CD4-positive, alpha-beta T cell treated with Interleukin-12 subunit alpha and Interleukin-12 subunit beta, for 1 hour (primary cell): ENCODE measurements around the gene GGN.
A peak's percentile ranks its signal among the peaks of the same experiment; 100 is the strongest.
"Not testable (repeated sequence)": the region's sequence is repeated elsewhere in the genome, so short reads cannot be mapped to it uniquely, and the experiment has no call there.

Experiments used
- DNase-seq: peaks from one replicate; pipeline ENCODE4 v3.0.0-alpha.2; 2020

GGN gene

GRCh38 chr19:38360839-38361631, 26.8 kb downstream of the GGN start:
- no peak for DNase-seq

GRCh38 chr19:38360351-38360750, 27.5 kb downstream of the GGN start:
- no peak for DNase-seq

GRCh38 chr19:38359242-38360021, 28.4 kb downstream of the GGN start:
- no peak for DNase-seq

GRCh38 chr19:38358071-38358470, 29.8 kb downstream of the GGN start:
- no peak for DNase-seq

- DNase-seq = no peak
Measured at GRCh38 chr19:38355728-38356725, 31.8 kb downstream of the GGN start.

GRCh38 chr19:38352611-38353010, 35.2 kb downstream of the GGN start:
- no peak for DNase-seq

- no peak for DNase-seq
Measured at GRCh38 chr19:38351865-38352395, 35.9 kb downstream of the GGN start.

- no peak for DNase-seq
Measured at GRCh38 chr19:38350883-38351282, 37.0 kb downstream of the GGN start.

GRCh38 chr19:38346837-38347236, 41.0 kb downstream of the GGN start:
- DNase-seq = no peak

GRCh38 chr19:38340927-38341326, 46.9 kb downstream of the GGN start:
- no peak for DNase-seq

GRCh38 chr19:38339011-38339410, 48.8 kb downstream of the GGN start:
- DNase-seq = not testable (repeated sequence)

GRCh38 chr19:38337360-38337653, 50.5 kb downstream of the GGN start:
- no peak for DNase-seq

- peak; percentile 97 for DNase-seq
Measured at GRCh38 chr19:38336638-38337359, 51.0 kb downstream of the GGN start.

- DNase-seq = peak; percentile 95
Measured at GRCh38 chr19:38335949-38336637, 51.7 kb downstream of the GGN start.
